ENCODE results near the gene NELL2. TPM values are rescaled to one million over a fixed set of nuclear protein-coding genes. Genes with fewer than 3 reads are reported as not detected.
"Not testable (repeated sequence)": the region's sequence is repeated elsewhere in the genome, so short reads cannot be mapped to it uniquely, and the experiment has no call there.

Gene NELL2
- total RNA-seq, 2 experiments from 2014 or later: 99.7 to 106 TPM

DNA sequence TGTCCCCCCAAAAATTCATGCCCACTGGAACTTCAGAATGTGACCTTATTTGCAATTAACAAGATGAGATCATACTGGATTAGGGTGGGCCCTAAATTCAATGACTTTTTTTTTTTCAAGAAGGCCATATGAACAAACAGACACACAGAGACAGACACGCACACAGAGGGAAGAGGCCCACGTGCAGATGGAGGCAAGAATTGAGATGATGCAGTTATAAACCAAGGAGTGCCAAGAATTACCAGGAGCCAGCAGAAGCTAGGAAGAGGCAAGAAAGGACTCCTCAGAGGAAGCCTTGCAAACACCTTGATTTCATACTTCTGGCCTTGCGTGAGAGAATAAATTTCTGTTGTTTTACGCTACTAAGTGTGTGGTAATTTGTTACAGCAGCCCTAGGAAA, 33.4 kb downstream of the NELL2 start:
- peak overlapping the region; percentile 92 for H3K27ac Mint-ChIP-seq
- POLR2A ChIA-PET: interaction anchor here (0.7 to 5.9 kb wide), 6 partner anchors 11 to 225 kb away, joined by 4 to 37 read pairs (median 6); partner anchors contain the start of gene NELL2
- ATAC-seq (peak; percentile 61), DNase-seq (peak; percentile 48)
- peaks cover 2% of the 10 kb centered on the region for H3K9me3 Mint-ChIP-seq
- H3K27me3 Mint-ChIP-seq: no peaks in the 10 kb centered on the region
- H3K36me3 Mint-ChIP-seq (ENCODE audit: low read depth): peaks cover 24% of the 10 kb centered on the region
- H3K4me3 Mint-ChIP-seq: peak overlapping the region; percentile 74
- peaks cover 72% of the 10 kb centered on the region for H3K4me1 Mint-ChIP-seq (ENCODE audit: low read depth)
- CTCF ChIA-PET: interaction anchor here (1.5 to 1.7 kb wide), 2 partner anchors 10 to 13 kb away, joined by 3 to 7 read pairs; no protein-coding TSS in a partner anchor
- TF ChIP-seq, protein P1, sequence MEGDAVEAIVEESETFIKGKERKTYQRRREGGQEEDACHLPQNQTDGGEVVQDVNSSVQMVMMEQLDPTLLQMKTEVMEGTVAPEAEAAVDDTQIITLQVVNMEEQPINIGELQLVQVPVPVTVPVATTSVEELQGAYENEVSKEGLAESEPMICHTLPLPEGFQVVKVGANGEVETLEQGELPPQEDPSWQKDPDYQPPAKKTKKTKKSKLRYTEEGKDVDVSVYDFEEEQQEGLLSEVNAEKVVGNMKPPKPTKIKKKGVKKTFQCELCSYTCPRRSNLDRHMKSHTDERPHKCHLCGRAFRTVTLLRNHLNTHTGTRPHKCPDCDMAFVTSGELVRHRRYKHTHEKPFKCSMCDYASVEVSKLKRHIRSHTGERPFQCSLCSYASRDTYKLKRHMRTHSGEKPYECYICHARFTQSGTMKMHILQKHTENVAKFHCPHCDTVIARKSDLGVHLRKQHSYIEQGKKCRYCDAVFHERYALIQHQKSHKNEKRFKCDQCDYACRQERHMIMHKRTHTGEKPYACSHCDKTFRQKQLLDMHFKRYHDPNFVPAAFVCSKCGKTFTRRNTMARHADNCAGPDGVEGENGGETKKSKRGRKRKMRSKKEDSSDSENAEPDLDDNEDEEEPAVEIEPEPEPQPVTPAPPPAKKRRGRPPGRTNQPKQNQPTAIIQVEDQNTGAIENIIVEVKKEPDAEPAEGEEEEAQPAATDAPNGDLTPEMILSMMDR (IDR thresholded peaks at IDR 0.05): no peak
- intact Hi-C loops (cut with micrococcal nuclease): no loop called here

DNA sequence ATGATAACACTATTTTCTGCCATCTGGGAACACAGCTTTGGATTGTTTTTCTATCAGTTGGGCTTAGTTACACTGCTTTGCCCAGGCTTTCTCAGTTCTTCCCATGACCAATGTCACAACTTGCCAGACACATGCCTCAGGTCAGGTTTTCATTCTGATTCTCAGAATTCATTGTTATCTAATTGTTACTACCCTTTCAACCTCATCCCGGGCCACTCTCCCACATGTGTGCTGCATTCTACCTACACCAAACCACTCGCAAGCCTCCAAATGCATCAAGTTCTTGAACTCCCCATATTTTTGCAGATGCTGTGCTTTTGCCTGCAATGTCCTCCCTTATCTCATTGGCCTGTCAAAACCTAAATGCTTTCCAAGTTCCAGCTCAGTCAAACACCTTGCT, 36.3 kb downstream of the NELL2 start:
- Mint-ChIP-seq H3K27me3 (no peaks in the 10 kb centered on the region), H3K9me3 (no peaks in the 10 kb centered on the region), H3K27ac (peak overlapping the region; percentile 95), H3K4me1 (ENCODE audit: low read depth) (peaks cover 76% of the 10 kb centered on the region), H3K36me3 (ENCODE audit: low read depth) (peaks cover 26% of the 10 kb centered on the region), H3K4me3 (peak overlapping the region; percentile 33)
- no peak for ATAC-seq
- ChIA-PET CTCF (interaction anchor here (1.5 kb wide), 2 partner anchors 9 to 28 kb away, joined by 3 to 4 read pairs; no protein-coding TSS in a partner anchor), POLR2A (interaction anchor here (0.6 to 5.9 kb wide), 2 partner anchors 11 to 17 kb away, joined by 3 to 37 read pairs; no protein-coding TSS in a partner anchor)
- DNase-seq: peak; percentile 58
- intact Hi-C loops (cut with micrococcal nuclease): loop anchor here (5.0 kb wide), 1 partner anchor 33 kb away; no protein-coding TSS in a partner anchor
- TF ChIP-seq, protein P1 (IDR thresholded peaks at IDR 0.05): no peak

DNA sequence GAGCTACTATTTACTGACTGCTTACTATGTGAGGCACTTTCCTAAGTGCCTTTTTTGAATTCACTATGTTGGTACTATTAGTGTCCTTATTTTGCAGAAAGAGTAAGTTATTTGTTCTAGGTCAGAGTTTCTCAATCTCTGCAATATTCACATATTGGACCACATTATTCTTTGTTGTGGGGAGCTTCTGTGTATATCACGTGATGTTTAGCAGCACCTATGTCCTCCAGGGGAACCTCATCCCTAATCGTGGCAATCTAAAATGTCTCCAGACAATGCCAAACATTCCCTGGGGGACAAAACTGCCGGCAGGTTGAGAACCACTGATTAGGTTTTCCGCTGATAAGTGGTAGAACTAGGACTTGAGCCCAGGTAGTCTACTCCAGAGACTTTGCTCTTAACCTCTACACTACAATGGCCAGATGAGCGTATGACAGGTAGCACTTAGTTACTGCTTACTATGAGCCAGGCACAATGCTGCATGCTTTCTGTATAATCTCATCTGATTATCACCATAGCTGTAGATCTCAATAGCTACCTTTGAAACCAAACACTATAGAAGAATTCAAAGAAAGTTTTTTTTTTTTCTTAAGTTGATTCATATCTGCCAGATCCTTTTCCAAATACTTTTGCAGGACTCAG, 38.9 kb downstream of the NELL2 start:
- Mint-ChIP-seq H3K9me3 (no peaks in the 10 kb centered on the region), H3K27me3 (no peaks in the 10 kb centered on the region), H3K4me1 (ENCODE audit: low read depth) (peaks cover 94% of the 10 kb centered on the region), H3K4me3 (peak overlapping the region; percentile 63), H3K36me3 (ENCODE audit: low read depth) (peaks cover 17% of the 10 kb centered on the region), H3K27ac (peak overlapping the region; percentile 95)
- CTCF ChIA-PET: interaction anchor here (0.6 to 4.1 kb wide), 3 partner anchors 38 to 184 kb away, joined by 3 to 18 read pairs (median 4); partner anchors contain the start of gene NELL2
- TF ChIP-seq, protein P1 (IDR thresholded peaks at IDR 0.05): no peak
- ATAC-seq: no peak
- no peak for DNase-seq
- POLR2A ChIA-PET: interaction anchor here (1.0 to 3.0 kb wide), 3 partner anchors 11 to 38 kb away, joined by 5 to 23 read pairs (median 5); no protein-coding TSS in a partner anchor
- intact Hi-C loops (cut with micrococcal nuclease): loop anchor here (5.0 kb wide), 1 partner anchor 35 kb away; no protein-coding TSS in a partner anchor

DNA sequence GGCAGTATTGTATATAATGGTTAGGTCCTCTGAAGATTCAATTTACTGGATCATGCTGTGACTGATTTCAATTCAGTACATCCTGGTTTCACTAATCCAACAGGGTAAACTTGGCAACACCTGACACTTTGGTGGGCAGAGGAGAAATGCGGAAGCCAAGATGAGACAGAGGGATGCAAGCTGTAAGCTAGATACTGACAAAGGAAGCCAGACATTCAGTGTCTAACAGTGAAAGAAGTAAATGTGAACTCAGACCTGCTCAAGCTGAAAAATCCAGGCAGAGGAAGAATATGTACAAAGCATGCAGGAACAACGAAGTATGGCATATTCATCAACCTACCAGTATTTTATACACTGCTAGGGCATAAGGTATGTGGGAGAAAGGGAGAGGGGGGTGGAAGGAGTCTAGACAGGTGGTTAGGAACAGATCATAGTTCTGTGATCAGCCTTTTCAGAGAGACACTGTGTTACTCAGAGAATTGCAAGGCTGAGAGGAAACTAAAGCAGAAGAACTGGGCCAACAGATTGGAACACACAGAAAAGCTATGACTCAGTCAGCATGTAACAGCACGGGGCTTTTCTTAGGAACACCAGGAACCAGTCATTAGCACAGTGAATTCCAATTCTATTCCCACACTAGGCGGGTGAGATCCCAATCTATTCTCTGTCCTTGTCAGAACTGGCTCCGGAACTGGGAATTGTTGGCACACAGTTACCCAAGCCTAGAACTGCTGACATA, 40.3 kb downstream of the NELL2 start:
- H3K4me1 Mint-ChIP-seq (ENCODE audit: low read depth): peaks cover 96% of the 10 kb centered on the region
- H3K27ac Mint-ChIP-seq: peak overlapping the region; percentile 95
- peaks cover 23% of the 10 kb centered on the region for H3K36me3 Mint-ChIP-seq (ENCODE audit: low read depth)
- POLR2A ChIA-PET: interaction anchor here (0.8 to 3.0 kb wide), 8 partner anchors 9 to 40 kb away, joined by 3 to 23 read pairs (median 4); partner anchors contain the start of gene NELL2
- TF ChIP-seq, protein P1 (IDR thresholded peaks at IDR 0.05): no peak
- intact Hi-C loops (cut with micrococcal nuclease): loop anchor here (5.0 kb wide), 1 partner anchor 36 kb away; no protein-coding TSS in a partner anchor
- no peaks in the 10 kb centered on the region for H3K9me3 Mint-ChIP-seq
- H3K4me3 Mint-ChIP-seq: peak overlapping the region; percentile 63
- CTCF ChIA-PET: interaction anchor here (1.1 to 4.1 kb wide), 3 partner anchors 13 to 39 kb away, joined by 3 to 18 read pairs (median 3); partner anchors contain the start of gene NELL2
- no peaks in the 10 kb centered on the region for H3K27me3 Mint-ChIP-seq
- ATAC-seq (peak; percentile 80), DNase-seq (peak; percentile 49)

DNA sequence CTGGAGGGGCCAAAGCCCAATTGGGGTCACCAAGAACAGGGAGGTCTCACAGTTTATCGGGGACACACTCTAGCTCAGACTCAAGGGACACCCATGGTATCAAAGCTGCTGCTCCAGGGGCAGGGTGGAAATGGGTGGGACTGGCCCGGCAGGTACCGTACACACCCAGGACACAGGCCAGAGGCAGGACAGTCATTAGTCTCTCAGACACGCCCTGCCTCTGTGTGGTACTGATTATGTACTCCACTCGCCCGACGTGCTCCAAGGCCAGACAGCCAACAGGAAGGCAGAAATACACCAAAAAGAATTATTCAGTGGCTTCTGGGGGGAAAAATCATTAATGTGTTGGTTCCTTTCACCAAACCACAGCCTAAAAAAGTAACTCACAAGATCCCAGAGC, 41.1 kb downstream of the NELL2 start:
- peak overlapping the region; percentile 95 for H3K27ac Mint-ChIP-seq
- peaks cover 23% of the 10 kb centered on the region for H3K36me3 Mint-ChIP-seq (ENCODE audit: low read depth)
- CTCF ChIA-PET: interaction anchor here (1.1 to 4.1 kb wide), 3 partner anchors 13 to 40 kb away, joined by 3 to 18 read pairs (median 3); partner anchors contain the start of gene NELL2
- peak overlapping the region; percentile 63 for H3K4me3 Mint-ChIP-seq
- not testable (repeated sequence) for DNase-seq, H3K27me3 Mint-ChIP-seq, H3K9me3 Mint-ChIP-seq
- peak; percentile 26 for ATAC-seq
- H3K4me1 Mint-ChIP-seq (ENCODE audit: low read depth): peaks cover 96% of the 10 kb centered on the region
- POLR2A ChIA-PET: interaction anchor here (1.4 to 3.0 kb wide), 3 partner anchors 13 to 41 kb away, joined by 7 to 23 read pairs (median 8); partner anchors contain the start of gene NELL2
- intact Hi-C loops (cut with micrococcal nuclease): loop anchor here (5.0 kb wide), 1 partner anchor 37 kb away; no protein-coding TSS in a partner anchor

Data from activated CD8-positive, alpha-beta T cell treated with anti-CD3 and anti-CD28 coated beads for 36 hours (primary cell).